ENCODE data around the gene DCP1B. TPM values are rescaled to one million over a fixed set of nuclear protein-coding genes. Genes with fewer than 3 reads are reported as not detected.
"Not testable (repeated sequence)": the region's sequence is repeated elsewhere in the genome, so short reads cannot be mapped to it uniquely, and the experiment has no call there.

DCP1B gene
- total RNA-seq, 1 donor from 2014 or later: 1.6 TPM

DNA sequence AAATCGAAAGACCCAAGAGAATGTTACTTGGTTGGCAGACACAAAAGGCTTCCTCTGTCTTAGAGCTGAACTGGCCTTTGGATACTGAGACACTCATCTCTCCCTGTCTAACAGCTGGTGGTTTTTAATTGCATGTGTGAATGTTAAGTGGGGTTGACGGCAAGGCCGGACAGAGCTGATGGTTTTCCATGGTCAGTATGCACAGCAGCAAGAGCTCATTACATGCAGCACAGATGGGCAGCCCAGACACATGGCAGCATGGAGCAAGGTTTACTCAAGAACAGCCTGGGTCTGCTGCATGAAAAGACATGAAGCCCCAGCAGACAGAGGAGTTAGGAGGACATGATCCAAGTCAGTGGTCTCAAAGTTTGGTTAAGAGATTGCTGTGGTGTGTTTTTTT, 58.0 kb downstream of the DCP1B start:
- intact Hi-C loops (cut with DNase I): no loop called here
- DNase-seq: no peak
- no peak for ATAC-seq (ENCODE audit: poor library complexity)

- DNase-seq; ATAC-seq (ENCODE audit: poor library complexity); intact Hi-C loops (cut with DNase I): not testable (repeated sequence)
Observed at GRCh38 chr12:1945502-1945901, 58.8 kb downstream of the DCP1B start.

DNA sequence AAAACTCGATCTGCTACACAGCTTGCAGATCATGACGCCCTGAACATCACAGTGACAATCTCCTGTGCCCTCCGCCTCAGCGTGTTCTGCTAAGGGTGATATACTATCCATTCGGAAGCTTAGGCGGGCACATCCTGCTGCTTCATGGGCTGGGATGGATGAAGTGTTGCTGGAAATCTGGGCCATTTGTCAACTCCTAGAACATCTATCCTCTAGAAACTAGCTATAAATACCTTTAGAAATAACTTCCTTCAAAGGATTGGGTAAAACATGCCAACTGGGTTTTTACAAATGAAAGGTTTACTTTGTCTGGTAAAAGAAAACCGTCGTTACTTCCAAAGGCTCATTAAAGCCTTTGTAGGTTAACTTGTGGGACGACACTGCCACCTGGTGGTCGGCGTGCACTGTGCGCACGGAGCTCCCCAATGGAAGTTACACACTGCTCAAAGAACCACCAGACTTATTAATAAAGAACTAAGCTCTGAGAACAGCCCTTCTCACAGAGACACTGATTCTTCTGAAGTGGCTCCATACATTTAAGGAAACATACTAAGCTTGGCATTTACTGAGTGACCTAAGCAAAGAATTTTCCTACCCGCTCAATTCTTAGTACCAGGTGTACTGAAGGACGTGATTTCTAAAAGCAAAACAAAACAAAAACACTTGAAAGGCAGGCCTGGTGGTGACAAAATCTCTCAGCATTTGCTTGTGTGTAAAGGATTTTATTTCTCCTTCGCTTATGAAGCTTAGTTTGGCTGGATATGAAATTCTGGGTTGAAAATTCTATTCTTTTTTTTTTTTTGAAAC, 64.3 kb downstream of the DCP1B start:
- intact Hi-C loops (cut with DNase I): loop anchor here (5.0 kb wide), 1 partner anchor 288 kb away; no protein-coding TSS in a partner anchor
- DNase-seq (peak; percentile 93), ATAC-seq (ENCODE audit: poor library complexity) (peak; percentile 85)

- no peak for DNase-seq
- intact Hi-C loops (cut with DNase I): loop anchor here (5.0 kb wide), 1 partner anchor 287 kb away; no protein-coding TSS in a partner anchor
- no peak for ATAC-seq (ENCODE audit: poor library complexity)
Observed at GRCh38 chr12:1939331-1939730, 64.9 kb downstream of the DCP1B start.

- ATAC-seq (ENCODE audit: poor library complexity) (no peak), DNase-seq (no peak)
- intact Hi-C loops (cut with DNase I): loop anchor here (2.0 to 5.0 kb wide), 2 partner anchors 139 to 285 kb away; no protein-coding TSS in a partner anchor
Observed at GRCh38 chr12:1937481-1938224, 66.6 kb downstream of the DCP1B start.

DNA sequence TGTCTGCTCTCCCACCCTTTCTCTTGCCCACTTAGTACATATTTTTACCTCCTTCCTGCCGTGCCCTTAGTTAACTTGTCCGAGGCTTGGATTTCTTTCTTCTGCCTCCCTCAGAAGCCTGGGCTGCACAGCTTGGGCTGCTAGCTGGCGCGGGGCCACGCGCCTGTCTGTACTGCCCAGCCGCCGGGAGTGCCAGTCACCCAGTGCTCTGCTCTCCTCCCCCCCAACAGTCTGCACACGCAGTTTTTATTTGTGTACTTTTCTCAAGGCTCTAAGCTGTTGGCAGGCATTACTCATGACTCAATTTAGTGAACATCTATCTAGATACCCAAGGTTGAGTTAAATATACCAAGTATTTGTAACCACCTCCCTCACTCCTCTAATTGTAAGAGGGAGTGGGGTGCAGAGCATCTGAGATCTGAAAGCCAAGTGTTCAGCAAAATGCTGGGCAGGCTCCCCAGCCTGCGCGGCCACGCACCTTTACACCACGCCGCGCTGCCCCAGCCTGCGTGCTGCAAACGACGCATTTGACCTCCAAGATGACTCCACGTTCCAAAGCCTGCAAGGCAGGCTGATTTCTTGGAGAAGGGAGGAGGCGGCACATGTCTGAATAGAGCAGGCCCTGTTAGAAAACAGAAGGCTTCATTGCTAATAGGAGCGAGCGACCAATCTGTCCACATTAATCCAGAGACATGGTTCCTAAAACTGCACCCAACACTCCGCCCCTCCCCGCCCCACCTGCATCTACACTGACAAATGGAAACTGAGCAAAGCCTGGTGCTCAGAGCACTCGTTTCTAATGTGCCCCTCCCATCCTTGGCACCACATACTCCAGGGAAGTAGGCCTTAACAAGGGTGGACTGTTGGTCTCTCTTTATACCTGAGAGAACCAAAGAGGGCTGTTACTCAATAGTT, 67.6 kb downstream of the DCP1B start:
- peak; percentile 86 for ATAC-seq (ENCODE audit: poor library complexity)
- peak; percentile 81 for DNase-seq
- intact Hi-C loops (cut with DNase I): loop anchor here (2.0 to 5.0 kb wide), 2 partner anchors 138 to 284 kb away; no protein-coding TSS in a partner anchor

DNA sequence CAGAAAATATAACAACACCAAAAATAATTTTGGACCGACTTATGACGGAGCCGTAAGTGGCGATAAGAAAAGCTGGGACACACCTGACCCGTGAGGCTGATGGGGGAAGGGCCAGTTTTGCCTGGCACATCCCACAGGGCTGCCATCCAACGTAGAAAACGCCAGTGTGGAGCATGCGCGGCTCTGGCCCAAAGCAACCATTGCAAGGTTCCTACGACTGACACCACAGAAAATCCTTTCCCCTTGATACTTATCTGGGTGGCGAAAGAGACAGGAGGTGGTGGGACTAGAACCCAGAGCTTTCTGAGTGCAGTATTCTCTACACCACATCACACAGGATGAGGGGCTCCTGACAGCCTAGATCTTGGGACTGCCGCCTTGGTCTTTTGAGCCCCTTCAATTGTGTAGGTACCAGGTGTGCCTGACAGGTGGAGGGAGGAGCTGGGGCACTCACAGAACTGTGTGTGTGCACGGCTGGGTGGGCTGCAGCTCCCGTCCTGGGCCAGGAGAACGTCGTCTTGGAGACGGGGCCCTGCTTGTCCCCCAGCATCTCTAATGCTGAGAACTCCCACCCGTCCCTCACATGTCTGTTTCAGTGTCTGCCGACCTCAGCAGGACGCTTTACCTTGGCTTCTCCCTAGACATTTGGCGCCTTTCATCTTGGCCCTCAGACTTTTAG, 68.4 kb downstream of the DCP1B start:
- intact Hi-C loops (cut with DNase I): loop anchor here (2.0 to 5.0 kb wide), 2 partner anchors 137 to 284 kb away; no protein-coding TSS in a partner anchor
- peak; percentile 39 for ATAC-seq (ENCODE audit: poor library complexity)
- DNase-seq: no peak

DNA sequence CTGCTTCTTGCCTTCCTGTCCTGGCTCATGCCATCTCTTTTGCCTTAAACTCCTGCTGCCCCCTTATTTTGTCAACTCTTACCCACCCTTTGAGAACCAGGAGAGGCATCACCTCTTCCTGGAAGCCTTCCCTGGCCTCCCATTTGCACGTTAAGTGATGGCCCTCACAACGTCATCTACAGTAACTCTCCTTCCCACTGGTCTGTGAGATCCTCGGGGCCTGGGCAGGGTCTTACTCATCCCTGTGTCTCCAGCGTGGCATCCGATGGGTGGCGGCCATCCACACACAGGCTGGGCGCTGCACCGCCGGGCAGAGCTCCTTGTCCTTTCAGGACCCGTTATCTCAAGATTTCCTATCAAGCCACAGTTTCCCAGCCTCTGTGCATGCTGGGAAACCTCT, 69.0 kb downstream of the DCP1B start:
- ATAC-seq (ENCODE audit: poor library complexity): no peak
- intact Hi-C loops (cut with DNase I): loop anchor here (5.0 kb wide), 1 partner anchor 283 kb away; no protein-coding TSS in a partner anchor

DNA sequence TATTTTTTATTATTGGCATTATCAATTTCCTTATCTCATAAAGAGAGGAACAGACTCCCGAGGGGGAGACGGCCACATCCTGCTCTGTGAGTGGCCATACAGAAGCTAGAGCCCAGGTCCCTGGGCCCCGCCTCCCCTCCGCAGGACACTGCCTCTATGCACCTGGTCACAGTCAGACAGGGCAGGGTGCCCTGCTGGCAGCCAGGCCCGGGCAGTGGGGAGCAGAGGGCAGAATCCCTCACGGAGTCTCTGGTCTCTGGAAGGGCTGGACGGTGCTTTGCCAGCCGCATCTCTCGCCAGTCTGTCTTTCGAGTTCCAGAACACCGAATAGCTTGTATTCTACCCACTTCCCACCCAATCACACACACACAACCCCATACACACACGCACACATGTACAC, 69.4 kb downstream of the DCP1B start:
- no peak for DNase-seq
- no peak for ATAC-seq (ENCODE audit: poor library complexity)
- intact Hi-C loops (cut with DNase I): loop anchor here (5.0 kb wide), 1 partner anchor 283 kb away; no protein-coding TSS in a partner anchor

More for the DNA sequence above, 69.0 kb downstream of the DCP1B start:
- DNase-seq: no peak

DNA sequence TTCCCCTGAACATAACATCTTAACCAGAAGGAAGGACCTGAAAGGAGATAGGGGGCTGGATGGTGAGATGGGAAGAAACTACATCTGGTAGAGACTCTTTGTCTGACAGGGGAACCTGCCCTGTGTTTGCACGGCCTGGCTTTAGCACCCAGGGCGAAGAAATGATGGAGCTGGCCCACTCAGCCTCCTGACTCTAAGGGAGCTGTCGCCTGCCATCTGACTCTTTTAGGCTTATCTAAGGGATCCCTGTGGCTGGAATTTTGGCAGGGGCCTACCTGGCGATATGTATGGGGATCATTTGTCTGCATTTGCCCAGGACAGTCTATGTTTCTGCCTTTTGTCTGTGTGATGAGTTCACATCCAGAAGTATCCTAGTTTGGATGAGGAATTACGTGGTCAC, 70.2 kb downstream of the DCP1B start:
- intact Hi-C loops (cut with DNase I): no loop called here
- ATAC-seq (ENCODE audit: poor library complexity) (no peak), DNase-seq (no peak)

- ATAC-seq (ENCODE audit: poor library complexity): no peak
- DNase-seq: no peak
- intact Hi-C loops (cut with DNase I): no loop called here
Observed at GRCh38 chr12:1933342-1934051, 70.8 kb downstream of the DCP1B start.

DNA sequence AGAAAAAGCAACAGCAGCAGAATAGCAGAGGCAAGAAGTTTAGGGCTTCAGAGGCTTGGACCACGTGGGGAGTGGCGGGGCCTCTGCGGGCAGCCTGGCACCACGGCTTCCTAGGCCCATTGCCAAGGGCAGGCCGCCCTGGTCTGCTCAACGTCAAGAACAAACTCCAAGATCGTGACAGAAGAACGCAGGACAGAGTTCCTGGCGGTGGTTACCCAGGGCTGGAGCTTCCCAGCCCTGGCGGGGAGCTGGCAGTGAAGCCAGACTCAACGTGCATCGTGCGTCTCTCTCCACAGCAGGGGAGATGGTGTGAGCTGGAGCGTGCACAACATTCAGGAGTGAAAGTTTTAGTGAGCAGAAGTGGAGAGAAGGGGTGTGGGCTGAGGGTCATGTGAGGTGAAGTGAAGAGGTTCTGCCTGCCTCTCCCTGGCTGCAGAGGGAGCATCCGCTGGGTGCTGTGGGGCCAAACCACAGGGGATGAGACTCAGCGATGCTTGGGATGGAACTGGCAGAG, 71.9 kb downstream of the DCP1B start:
- ATAC-seq (ENCODE audit: poor library complexity) (peak; percentile 76), DNase-seq (peak; percentile 84)
- intact Hi-C loops (cut with DNase I): no loop called here

DNA sequence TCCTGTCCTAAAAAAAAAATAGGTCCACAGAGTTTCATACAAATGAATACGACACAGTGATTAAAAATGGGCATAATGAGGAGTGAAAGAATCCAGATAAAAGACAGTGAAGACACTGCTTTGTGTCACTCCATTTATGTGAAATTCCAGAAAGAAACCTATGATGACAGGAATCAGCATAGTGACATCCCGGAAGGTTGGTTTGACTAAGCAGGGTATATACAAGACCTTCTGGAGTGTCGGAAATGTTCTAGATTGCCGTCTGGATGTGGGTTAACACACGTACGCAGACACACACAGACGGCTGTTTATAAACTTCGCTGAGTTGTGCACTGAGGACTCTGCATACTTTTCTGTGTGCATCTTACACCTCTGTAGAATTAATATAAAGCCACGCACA, 72.6 kb downstream of the DCP1B start:
- ATAC-seq (ENCODE audit: poor library complexity) (no peak), DNase-seq (no peak)
- intact Hi-C loops (cut with DNase I): no loop called here

DNA sequence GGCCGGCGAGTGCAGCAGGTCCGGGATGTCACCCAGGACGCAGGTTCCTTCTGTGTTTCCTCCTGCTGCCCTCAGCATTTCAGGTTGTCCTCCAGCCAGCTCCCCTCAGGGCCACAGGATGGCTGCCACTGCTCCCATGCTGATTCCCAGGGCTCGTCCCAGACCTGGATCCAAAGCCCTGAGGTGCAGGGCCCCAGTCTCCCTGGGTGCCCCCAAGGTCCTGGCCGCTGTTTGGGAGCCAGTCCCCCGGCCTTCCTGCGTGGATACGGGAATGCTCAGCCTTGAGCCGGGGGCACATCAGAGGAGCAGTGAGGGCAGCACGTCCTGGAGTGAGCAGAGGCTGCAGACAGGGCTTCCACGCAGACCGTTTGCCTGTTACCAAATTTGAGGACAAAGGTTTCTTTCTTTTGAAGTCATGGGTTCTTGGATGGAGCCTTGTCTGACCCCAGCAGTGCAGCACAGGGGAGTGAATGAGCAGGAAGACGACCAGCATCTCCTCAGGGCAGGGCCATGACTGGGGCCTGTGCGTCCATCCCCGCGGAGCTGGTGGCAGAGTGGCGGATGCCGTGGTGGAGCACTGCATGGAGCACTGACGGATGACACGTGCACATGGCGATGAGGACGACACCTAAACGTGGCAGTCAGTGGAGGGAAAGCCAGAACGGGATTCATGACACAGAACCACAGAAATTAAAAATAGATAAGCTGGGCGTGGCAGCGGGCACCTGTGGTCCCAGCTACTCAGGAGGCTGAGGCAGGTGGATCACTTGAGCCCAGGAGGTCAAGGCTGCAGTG, 73.3 kb downstream of the DCP1B start:
- no peak for ATAC-seq (ENCODE audit: poor library complexity)
- no peak for DNase-seq
- intact Hi-C loops (cut with DNase I): no loop called here

- intact Hi-C loops (cut with DNase I): no loop called here
- DNase-seq: no peak
- ATAC-seq (ENCODE audit: poor library complexity): no peak
Observed at GRCh38 chr12:1929985-1930802, 74.1 kb downstream of the DCP1B start.

All from Right ventricle myocardium superior (tissue), 1 donor.